SHP77 treated with DMSO at 0.1 percent for 48 hours (cell line): ENCODE results near the gene NAMPT.
"Not testable (repeated sequence)": the region's sequence is repeated elsewhere in the genome, so short reads cannot be mapped to it uniquely, and the experiment has no call there.

Experiments used
- DNase-seq: peaks from one replicate; lab custom pipeline; 2025; lab: John Stamatoyannopoulos, UW

NAMPT gene

DNA sequence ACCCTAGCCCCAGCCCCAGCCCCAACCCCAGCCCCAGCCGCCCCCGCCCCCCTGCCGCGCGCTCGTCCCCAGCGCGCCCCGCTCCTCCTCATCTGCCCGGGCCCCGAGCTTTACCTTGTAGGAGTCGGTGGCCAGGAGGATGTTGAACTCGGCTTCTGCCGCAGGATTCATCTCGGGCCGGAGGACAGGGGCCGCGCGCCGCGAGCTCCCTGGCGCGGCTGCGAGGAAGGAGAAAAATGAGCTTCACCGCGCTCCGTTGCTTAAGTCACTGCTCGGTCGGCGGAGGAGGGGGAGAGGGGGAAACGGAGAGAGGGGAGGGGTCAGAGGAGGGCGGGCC is at the start of gene NAMPT:
Gene NAMPT (minus strand): TSS at position 270 of the 337 bp plus-strand sequence. CDS start 99 bp downstream, at position 171.
- DNase-seq = no peak

GRCh38 chr7:106332201-106332600 is 47.4 kb upstream of the NAMPT start:
- no peak for DNase-seq

- no peak for DNase-seq
These were observed 46.8 kb upstream of the NAMPT start for GRCh38 chr7:106331441-106332175.

DNA sequence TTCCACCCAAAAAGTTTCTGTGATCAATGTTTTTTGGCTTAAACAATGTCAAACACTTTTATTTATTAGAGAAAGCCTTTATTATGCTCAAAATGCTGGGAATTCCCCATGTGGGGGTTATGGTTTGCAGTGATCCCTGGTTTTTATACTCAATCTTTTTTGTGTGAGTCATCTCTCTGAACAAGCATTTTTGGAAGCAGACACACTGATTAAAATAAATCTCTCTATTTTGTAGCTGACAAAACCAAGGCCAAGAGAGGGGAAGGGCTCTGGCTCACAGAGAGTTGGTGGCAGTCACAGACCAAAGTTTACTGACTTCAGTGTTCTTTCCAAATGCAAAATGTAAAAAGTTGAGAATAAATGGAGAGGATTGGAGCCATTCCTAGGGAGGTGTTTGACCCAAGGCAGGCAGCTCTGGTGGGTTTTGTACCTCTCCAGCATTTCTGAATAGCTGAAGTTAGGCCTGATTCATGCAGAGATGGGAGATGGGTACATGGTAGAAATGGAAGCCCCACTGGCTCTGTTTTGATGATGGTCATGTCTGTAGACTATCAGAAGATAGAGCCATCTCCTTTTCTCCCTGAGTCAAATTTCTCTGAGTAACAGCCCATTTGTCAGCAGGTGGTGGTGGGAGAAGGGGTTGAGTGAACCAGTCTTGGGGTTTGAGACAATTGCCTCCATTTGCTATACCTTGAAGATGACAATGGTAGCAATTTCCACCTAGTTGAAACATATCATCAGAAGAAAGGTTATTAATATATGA is 45.4 kb upstream of the NAMPT start:
- DNase-seq = no peak

- no peak for DNase-seq
These were observed 44.6 kb upstream of the NAMPT start for GRCh38 chr7:106329408-106329807.

DNA sequence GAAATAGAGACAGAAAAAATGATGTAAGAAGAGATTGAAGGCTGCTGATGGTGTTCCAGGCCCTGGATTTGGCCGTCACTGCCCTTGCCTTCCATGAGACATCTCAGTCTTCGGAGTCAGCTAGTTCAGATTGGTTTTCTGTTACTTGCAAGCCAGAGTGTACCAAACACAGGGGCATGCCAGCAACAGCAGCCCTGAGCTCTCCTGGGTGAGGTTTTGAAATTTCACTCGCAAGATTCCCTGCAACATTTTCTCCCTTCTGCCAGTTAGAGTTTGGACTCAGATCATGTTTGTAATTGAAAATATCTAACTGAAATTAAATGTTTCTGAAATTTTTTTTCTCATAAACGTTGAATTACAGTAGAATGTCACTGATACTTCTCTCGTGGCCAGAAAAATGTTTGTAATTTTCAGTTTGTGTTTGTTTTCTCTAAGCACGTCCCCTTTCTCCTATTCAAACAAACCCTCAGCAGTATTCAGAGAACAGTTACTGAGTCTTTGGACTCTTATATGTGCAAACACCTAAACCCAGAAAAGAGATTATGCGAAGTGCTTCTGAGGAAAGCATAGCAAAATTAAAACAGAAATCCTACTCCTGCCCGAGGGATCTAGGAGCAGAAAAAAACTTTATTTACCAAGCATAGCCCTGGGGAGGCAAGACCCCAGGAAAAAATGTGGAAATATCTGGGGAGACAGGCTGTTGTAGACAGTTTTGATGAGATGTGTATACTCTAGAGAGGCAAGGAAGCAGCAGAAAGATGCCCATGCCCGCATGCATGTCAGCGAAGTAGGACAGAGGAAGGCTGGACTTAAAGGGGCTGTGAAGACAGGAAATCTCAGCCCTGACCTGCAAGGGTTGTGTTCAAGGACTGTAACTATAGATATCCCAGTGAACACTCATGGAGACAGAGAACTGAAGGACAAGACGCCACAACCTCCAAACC is 43.0 kb upstream of the NAMPT start:
- DNase-seq = no peak

DNA sequence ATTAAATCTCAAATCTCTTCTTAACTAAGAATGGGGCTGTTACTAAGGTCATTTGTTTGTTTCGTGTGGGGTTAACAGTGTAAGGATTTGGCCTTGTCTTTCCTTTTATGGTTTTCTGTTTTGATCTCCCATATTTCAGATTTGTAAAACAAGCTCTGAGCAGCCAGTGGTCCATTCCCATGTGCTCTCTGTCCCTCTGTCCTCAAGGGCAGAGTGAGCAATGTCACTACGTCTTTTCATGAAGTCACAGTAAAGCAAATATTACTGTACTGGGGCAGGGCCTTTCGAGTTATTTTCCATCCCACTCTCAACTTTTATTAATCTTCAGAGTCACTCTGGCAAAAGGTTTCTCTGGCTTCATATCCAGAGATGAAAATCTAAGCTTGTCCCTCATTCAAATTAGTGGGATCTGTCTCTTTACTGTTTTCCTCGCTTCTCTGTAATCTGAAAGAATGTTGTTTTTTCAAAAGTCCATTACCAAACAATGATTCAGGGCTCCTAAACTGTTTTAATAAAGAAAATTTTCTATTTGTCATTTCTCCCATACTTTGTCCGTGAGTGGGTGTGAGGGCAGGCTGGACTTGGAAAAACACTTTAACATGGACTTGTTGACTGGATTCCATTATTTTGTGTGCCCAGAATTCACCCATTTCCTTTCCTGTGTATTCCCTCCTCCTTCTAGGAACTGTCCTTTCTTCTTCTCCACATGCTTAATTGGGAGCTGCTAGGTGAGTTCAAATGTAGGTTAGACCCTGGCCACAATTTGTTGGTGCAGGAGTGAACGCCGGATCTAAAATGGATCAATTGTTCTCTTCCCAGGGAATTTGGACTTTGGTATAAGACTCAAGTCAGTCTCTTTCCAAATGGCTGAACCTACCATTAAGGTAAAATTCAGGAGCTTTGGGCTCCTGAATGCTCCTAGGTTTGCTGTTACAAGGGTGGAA is 42.1 kb upstream of the NAMPT start:
- no peak for DNase-seq

GRCh38 chr7:106324509-106324908 is 39.7 kb upstream of the NAMPT start:
- not testable (repeated sequence) for DNase-seq

DNA sequence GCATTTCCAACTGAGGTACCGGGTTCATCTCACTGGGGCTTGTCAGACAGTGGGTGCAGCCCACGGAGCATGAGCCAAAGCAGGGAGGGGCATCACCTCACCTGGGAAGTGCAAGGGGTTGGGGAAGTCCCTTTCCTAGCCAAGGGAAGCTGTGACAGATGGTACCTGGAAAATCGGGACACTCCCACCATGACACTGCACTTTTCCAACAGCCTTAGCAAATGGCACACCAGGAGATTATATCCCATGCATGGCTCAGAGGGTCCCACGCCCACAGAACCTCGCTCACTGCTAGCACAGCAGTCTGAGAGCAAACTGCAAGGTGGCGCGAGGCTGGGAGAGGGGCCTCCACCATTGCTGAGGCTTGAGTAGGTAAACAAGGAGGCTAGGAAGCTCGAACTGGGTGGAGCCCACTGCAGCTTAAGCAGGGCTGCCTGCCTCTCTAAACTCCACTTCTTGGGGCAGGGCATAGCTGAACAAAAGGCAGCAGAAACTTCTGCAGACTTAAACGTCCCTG is 35.5 kb upstream of the NAMPT start:
- DNase-seq = not testable (repeated sequence)

- no peak for DNase-seq
These were observed 33.7 kb upstream of the NAMPT start for GRCh38 chr7:106318482-106318881.

- no peak for DNase-seq
These were observed 33.2 kb upstream of the NAMPT start for GRCh38 chr7:106317971-106318370.

DNA sequence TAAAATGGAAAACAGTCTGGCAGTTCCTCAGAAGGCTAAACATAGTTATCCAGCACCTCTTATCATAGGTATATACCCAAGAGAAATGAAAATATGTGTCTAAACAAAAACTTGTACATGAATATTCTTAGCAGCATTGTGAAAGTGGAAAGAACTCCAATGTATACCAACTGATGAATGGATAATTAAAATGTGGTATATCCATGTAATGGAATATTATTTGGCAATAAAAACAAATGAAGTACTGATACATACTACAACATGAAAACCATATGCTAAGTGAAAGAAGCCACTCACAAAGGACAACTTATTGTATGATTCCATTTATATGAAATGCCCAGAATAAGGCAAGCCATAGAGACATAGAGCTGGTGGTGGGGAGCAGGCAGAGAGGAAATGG is 32.2 kb upstream of the NAMPT start:
- no peak for DNase-seq

DNA sequence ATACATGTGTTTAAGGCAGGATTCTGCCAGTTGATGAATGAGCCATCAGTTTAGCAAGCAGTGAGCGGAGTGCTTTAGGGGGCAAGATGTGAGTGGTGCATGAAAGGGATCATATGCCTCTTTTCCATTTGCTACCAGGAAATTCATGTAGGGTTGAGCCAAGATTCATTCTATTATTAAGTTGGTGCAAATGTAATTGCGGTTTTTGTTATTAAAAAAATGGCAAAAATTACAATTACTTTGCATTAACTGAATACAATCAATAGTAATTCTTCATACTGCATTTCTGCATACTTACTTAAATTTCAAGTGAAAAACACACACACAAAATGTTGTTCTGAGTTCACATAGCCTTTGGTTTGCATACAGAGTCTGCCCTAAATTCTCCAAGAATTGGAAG is 30.1 kb upstream of the NAMPT start:
- DNase-seq = no peak

GRCh38 chr7:106313966-106314365 is 29.2 kb upstream of the NAMPT start:
- DNase-seq = no peak

GRCh38 chr7:106313456-106313901 is 28.7 kb upstream of the NAMPT start:
- no peak for DNase-seq

- DNase-seq = no peak
These were observed 28.1 kb upstream of the NAMPT start for GRCh38 chr7:106312906-106313305.

DNA sequence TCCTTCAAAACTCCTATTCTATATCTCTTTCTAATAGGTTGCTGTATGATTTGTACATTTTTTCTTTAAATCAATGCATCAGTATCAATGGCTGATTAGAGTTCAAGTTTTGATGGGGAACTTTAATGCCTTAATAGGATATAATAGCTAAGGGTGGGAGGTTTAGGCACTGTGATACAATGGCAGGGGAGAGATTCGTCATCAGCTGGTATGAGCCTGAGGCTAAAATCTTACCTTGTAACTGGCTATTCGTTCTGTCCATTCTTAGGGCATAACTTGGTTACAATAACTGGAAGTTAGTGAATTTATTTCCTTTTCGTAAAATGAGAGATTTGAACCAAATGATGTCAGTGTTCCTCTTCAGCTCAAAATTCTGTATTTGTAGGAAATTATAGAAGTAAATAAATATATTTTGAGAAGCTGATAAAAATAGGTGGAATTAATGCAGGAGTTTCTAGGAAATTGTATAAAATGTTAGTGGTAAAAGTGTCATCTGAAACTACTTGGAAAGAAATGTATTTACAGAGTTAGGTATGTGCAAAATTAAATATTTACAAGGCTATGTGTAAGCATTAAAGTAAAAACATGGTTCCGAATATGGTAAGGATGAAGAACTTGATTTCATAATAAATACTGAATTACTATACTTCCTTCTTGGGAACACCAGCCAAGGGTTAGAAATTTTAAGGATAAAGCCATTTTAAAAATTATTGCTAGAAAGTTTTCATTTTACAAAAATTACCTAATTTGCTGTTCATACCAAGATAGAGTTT is 27.5 kb upstream of the NAMPT start:
- no peak for DNase-seq

DNA sequence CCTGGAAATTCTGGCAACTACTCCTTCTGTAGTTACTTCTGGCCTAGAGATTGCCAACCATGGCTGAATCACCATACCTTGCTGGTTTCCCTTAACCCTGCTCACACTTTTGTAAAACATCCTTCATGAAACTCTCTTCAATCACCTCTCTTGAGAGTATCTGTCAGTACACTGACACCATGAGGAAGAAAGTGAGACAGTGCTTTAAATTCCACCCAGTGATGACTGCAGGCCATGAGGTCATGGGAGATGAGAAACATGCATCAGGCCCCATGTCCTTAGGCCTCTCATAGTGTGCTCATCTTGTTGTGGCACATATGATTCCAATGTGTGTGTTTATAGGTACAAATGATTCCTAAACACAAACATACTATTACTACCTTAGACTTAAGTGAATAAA is 24.6 kb upstream of the NAMPT start:
- DNase-seq = no peak

- no peak for DNase-seq
These were observed 21.5 kb upstream of the NAMPT start for GRCh38 chr7:106306256-106306655.

GRCh38 chr7:106305732-106306131 is 20.9 kb upstream of the NAMPT start:
- no peak for DNase-seq
